ENCODE results near the gene AHNAK.
A peak's percentile ranks its signal among the peaks of the same experiment; 100 is the strongest.
"Not testable (repeated sequence)": the region's sequence is repeated elsewhere in the genome, so short reads cannot be mapped to it uniquely, and the experiment has no call there.

The AHNAK gene

DNA sequence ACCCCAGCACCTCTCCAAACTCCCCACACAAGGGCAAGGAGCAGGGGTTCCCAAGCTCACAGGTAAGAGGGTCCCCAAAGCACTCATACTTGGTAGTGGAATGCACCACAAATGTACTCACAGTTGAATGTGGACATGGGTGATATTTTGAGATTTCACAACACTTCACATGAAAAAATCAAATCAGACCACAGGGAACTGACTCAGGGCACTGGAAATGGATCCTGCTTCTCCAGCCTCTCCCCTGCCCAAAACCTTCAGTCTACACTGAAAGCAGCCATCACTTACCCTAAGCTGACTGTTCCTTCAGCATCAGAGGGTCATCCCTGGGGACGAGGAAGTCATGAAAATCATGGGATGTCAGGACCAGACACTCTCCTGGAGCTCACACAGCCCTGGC lies 87.5 kb downstream of the AHNAK start:
- no peak for DNase-seq (ENCODE audit: low read depth)

DNA sequence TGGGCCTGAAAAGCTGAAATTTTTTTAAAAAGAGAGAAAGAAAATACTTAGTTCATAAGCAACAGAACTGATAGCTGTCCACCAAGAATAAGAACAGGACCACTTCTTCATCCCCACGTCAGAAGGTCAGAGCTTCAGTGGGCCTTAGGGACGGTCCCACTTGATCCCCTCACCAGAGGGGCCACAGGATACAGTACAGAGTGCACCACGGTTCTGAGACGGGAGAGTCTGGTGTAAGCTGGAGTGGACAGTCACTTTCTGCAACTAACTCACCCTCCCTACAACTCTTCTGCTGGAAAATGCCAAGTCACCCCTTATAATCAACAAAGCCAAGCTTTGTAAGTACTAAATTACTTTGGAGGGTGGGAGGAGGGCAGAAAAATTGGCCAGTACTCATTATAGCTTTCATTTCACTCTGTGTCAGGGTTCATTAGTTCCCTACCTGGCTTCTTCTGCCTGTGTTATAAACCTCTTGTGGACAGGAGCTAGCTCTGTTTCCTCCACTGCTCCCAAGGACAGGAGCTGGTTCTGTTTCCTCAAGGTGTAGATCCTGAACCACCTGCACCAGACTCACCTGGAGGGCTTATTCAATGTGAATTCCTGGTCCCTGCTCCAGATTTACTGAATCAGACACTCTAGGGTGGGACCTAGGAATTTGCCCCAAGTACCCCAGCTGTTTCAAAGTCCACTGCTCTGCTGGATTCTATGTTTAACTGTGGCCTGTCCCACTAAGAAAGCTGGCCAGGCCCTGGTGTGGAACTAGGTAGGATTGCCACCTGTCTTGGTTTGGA lies 88.2 kb downstream of the AHNAK start:
- no peak for DNase-seq (ENCODE audit: low read depth)

DNA sequence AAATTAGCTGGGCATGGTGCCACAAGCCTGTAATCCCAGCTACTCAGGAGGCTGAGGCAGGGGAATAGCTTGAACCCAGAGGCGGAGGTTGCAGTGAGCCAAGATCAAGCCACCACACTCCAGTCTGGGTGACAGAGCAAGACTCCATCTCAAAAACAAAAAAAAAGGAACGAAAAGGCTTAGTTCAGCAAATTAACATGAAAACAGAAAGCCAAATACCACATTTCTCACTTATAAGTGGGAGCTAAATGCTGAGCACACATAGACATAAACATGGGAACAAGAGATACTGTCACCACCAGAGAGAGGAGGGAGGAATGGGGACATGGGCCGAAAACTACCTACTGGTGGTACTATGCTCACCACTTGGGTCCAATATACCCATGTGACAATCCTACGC lies 89.1 kb downstream of the AHNAK start:
- DNase-seq (ENCODE audit: low read depth), result no peak

DNA sequence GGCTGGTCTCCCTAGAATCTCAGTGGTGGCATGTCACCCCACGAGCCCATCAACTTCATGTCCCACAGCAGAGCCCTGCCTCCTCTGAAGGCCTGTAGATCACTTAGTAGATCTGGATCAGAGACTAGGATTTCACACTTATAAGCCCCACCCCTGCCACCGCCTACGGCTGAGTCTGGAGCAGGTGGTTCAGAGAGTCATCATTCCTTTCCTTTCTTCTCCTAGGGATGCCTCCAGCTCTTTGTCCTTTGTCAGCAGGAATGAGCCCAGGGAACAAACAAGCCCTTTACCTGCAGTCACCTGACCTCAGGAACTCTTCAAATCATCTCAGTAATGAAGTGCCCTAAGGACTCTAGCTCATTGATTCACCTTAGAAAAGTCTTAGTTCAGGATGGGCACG lies 90.0 kb downstream of the AHNAK start:
- no peak for DNase-seq (ENCODE audit: low read depth)

DNA sequence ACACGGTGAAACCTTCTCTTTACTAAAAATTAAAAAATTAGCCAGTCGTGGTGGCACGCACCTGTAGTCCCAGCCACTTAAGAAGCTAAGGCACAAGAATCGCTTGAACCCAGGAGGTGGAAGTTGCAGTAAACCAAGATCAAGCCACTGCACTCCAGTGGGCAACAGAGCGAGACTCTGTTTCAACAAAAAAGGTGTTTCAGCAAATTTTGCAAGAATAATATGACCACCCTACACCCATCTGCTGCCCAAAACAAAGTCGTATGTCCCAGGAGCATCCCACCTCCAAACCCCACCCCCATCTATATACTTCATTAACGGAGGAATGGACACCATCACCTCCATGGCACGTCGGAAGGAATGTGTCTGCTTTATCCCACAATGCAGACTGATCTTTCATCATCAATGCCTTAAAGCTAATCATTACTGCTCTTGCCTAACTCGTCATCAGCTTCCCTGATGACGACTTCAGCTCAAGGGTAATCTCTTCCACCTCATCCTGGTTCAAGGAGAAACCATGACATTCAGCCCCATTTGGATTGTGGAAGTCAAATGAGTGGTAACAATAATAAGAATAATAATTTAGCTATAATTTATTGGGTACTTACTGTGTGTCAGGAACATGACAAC lies 93.7 kb downstream of the AHNAK start:
- no peak for DNase-seq (ENCODE audit: low read depth)

DNA sequence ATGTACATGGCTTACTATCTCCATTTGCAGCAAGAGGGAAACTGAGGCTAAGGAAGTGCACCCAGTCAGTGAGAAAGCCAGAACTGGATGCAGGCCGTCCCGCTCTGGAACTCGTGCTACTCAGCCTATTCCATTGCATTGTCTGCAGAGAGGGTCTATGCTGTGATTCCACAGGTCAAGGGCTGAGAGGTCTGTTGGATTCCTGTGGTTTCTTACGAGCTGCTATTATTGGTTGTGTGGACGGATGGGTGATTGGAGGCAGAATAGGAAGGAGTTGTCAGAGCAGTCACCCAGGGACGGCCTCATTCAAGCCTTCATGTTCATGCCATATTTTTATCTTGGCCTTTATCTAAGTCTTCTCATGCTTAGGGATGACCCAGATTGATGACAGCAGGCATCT lies 94.3 kb downstream of the AHNAK start:
- no peak for DNase-seq (ENCODE audit: low read depth)

DNA sequence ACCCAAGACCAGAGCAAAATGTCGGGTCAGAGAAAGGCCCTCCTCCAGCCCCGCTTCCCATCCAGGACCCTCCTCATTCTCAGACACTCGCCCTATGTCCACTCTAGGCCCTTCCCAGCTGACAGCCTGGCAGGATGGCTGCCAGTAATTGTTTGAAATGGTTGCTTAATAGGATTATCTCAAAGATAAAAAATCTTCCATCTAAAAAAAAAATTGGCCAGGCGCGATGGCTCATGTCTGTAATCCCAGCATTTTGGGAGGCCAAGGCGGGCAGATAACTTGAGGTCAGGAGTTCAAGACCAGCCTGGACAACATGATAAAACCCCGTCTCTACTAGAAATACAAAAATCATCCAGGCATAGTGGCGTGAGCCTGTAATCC lies 95.4 kb downstream of the AHNAK start:
- DNase-seq (ENCODE audit: low read depth), result no peak

DNA sequence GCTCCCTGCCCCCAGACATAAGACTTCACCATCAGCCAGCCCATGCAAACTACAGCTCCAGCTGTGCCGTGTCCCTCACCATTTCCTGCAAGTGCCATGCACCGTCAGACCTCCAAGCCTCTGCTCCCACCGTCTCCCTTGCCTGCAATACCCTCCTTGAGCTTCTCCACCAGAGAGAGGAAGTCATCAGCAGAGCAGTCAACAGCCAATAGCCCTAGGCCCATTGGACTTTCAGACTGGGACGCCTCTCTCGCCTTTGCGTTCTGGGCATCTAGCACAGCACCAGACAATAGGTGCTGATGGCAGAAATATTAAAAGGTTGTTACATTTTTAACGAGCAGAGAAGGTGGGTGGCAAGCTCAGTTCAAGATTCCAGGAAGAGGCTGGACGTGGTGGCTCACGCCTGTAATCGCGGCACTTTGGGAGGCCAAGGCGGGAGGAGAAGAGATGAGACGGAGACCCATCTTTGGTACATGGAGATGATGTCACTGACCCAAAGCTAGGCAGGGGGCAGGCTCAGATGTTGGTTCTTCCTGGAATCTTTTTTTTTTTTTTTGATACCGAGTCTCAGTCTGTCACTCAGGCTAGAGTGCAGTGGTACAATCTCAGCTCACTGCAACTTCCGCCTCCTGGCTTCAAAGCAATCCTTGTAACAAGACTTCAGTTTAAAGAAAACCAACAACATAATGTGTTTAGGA lies 95.9 kb downstream of the AHNAK start:
- no peak for DNase-seq (ENCODE audit: low read depth)

DNA sequence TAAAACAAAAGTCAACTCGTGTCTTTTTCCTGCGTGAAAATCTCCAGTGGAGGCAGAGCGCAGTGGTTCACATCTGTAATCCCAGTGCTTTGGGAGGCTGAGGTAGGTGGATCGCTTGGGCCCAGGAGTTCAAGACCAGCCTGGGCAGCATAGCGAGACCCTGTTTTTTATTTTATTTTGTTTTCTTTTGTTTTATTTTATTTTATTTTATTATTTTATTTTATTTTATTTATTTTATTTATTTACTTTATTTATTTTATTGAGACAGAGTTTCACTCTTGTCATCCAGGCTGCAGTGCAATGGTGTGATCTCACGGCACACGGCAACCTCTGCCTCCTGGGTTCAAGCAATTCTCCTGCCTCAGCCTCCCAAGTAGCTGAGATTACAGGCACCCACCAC lies 96.7 kb downstream of the AHNAK start:
- DNase-seq (ENCODE audit: low read depth), result not testable (repeated sequence)

DNA sequence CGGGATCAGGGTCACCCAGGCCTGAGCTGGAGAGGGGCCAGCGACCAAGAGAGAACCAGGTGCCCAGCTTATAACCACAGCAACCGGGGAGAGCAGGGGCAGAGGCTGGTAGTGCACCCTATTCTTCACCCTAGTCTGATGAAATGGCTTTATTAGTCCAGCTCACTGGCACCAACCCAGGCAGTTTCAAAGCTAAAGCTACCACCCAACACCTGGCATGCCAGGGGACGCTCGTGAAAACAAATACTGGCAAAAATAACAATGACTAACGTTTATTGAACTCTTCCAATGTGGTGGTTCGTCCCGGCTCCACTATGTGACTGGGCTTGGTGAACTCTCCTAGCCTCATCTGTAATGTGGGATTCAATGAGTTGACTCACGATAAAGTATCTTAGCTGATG lies 97.2 kb downstream of the AHNAK start:
- no peak for DNase-seq (ENCODE audit: low read depth)

DNA sequence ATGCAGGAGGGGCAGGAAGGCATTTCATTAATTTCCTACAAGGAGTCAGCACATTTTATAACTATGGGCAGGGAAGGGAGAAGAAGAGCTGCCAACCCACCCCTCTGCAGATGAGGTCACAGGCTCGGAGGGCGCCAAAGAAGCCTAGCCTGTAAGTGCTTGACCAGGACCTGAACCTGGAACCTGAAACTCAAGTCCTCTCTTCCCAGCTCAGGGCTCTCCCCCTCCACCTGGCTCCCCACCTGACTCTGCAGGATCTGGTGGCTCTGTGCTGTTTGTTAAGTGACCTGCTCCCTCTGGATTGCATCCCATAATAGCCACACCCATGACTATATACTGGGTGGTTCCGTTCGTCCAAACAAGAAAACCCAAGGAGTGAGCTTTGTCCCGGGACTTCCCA lies 100.5 kb downstream of the AHNAK start:
- no peak for DNase-seq (ENCODE audit: low read depth)

DNA sequence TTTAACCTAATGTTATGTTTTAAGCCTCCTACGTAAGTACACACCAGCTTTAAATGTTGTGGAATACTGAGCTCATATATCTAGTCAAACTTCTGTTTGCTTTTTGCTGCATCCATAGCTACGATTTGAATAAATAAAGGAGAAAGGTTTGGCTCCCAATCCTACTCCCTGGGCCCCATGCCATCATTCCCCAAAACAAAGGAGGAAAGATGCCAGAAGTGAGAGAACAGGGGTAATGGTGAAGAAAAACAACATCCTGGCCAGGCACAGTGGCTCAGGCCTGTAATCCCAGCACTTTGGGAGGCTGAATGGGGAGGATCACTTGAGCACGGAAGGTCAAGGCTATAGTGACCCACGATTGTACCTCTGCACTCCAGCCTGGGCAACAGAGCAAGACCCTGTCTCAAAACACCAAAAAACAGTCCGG lies 101.3 kb downstream of the AHNAK start:
- DNase-seq (ENCODE audit: low read depth), result peak; percentile 64

DNA sequence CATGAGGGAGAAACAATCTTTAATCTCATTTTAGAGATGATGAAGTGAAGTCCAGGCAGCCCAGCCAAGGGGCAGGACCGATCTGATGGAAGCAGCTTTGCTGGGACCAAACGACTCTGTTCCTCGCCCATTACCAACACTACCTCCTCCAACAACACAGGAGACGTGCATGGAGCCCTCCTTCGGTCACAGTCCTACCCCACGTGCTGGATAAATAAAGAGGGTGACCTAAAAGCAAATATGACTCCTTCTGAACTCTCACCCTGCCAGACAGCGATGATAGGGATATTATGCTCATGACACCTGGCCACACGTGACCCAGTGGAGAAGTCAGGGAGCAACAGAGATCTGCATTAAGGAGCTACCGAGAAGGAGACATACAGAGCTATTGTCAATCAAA lies 101.8 kb downstream of the AHNAK start:
- no peak for DNase-seq (ENCODE audit: low read depth)

DNA sequence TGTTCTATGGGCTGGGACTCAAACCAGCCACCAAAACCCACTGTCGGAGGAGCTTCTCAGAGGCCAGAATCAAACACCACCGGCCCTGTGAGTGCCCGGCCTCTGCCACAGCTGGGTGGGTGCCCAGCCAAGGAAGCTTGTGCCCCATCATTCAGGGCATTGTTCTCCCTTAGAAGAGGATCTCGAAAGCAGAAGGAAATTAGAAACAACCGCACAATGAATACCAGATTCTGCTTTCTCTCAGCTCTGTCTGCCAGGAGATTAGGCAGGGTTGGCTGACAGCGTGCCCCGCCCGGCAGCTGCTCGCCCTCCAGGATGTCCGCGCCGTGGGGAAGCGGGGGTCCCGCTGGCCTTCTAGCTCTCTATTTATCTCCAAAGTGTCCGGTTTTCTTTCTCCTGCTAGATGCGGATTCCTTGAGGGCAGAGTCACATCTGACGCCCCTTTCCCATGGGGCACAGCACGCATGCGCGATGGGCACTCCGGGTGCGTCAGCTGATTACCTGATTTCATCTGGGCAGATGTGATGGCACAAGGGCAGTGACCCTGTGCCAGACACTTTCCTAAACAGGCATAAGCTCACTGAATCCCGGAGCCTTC lies 102.3 kb downstream of the AHNAK start:
- peak; percentile 57 for DNase-seq (ENCODE audit: low read depth)

DNA sequence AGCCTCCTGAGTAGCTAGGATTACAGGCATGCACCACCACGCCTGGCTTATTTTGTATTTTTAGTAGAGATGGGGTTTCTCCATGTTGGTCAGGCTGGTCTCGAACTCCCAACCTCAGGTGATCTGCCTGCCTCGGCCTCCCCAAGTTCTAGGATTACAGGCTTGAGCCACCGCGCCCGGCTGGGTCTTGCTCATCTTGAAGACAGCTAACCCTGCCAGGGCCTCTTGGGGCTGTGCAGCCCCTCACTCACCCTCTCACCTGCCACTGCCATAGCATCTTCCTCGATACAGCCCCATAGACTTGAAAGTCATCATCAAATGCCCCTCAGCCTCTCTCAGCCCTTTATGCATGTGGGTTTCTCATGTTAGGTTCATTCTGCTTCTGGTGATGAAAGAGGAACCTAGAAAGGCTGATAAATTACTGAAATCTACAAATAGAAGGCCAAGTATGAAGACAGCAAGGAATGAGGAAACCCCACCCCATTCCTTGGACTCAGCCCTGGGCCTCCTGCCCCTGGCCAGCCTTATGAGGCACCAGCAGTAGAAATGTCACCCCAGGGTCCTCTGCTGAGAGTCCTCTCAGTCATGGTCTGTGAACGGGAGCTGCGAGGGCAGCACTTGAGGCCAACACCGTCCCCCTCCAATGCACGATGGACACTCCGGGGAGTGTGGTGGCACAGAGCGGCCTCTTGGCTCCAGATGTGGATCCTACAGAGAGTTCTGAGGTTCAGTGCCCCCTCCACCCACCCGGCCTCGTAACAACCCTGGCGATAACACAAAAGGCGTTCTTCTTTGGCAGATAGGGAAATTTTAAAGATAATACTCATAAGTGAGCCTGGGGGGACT lies 103.0 kb downstream of the AHNAK start:
- DNase-seq (ENCODE audit: low read depth), result no peak

DNA sequence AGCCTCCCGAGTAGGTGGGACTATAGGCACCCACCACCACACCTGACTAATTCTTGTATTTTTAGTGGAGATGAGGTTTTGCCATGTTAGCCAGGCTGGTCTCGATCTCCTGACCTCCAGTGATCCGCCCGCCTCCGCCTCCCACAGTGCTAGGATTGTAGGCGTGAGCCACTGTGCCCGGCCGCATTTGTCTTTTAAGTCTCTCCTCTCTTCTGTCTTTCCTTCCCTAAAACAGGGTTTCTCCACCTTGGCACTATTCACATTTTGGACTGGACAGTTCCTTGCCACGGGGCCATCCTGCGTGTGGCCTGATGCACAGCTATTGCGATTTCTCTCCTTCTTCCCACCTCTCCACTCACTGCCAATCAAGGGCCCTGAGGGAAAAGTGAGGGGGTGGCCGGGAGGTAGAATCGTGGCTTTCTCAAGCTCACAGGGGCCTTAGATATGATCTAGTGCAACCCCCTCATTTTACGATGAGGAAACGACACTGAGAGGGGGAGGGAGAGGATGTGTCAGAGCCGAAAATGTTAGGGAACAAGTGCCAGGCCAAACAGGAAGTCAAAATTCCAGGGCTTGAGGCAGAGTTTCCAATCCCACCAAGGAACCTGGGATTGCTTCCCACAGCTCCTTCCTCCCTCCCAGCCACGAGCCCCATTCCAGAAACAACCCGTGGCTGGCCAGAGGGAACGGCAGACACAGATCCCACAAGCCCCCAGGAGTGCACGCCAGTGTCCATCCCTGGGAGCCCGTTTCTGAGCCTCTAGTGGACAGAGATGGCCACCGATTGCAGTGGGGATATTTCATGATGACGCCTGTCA lies 106.6 kb downstream of the AHNAK start:
- no peak for DNase-seq (ENCODE audit: low read depth)

DNA sequence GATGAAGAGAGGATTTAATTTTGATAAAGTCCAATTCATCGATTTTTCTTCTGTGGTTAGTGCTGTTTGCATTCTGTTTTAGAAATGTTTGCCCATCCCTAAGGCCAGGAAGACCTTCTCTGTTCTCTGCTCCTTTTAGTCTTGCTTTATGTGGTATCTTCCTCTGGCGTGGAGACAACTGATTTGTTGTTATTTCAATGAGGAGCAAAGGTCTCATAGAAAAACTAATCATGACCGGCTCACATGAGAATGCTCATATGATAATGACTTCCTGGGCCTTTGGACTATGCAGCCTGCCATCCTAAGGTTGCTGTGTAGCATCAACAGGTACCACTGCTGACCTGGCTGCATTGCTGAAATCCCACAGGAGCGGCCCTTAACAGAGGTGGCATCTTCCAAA lies 108.0 kb downstream of the AHNAK start:
- DNase-seq (ENCODE audit: low read depth), result no peak

DNA sequence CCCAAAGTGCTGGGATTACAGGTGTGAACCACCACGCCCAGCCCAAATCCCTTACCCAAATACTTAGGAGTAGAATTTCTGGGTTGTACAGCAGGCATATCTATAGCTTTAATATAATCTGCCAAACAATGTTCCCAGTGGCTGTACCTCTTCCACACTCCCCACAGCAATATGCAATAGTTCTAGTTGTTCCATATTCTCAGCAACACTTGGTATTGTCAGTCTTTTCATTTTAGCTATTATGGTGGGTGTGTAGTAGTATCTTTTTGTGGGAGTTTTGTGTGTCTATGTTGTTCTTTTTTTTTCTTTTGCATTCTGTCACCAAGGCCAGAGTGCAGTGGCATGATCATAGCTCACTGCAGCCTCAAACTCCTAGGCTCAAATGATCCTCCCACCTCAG lies 109.0 kb downstream of the AHNAK start:
- no peak for DNase-seq (ENCODE audit: low read depth)

DNA sequence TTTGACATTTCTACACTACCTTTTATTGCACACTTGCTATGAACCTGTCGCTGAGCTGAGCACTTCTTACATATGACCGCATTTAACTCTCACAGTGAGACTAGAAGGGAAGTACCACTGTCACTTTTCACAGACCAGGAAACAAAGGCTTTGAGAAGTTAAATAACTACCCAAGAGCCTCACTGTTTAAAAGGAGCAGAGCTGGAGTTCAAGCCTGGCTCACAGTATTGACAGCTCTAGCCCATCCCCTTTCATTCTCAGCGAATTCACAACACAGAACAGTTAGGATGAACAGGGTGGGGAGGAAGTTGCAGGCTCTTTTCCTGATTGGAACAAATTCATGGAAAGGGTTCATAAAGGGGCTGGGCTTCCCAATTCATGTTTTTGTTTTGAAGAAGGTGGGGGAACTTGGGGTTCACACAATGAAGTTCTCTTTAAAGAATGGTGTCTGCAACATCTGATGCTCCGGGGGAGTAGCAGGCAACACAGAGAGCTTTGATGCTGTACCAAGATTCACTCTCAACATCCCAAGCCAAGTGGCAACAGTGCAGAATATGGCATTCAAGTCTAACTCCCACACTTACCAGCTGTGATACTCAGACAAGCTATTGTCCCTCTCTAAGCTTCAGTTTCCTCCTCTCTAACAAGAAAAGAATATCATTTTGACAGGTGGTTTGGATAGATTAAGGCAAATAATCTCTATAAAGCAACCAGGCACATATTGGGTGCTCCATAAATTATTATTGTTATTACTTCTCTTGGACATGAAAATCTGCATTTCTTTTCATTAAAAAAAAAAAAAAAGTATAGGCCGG lies 110.6 kb downstream of the AHNAK start:
- DNase-seq (ENCODE audit: low read depth), result no peak

DNA sequence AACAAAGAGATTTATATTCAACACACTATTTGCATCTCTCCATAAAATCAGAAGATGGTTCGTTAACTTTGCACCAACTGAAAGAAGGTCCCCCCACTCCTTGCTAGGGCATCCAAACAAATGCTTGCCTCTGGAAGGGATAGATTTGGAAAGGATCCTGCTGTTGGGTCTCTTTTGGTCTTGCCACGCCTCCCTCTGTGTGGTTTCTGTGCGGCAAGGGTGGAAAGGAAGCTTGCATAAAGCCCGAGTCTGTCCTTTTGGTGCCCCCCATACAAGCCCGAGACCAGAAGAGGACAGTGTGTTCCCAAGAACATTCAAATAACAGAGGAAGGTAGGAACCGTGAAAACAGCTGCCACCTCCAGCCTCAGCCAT lies 112.7 kb downstream of the AHNAK start:
- DNase-seq (ENCODE audit: low read depth), result no peak
